Measurements from ENCODE around the gene OR5H2. TPM values are rescaled to one million over a fixed set of nuclear protein-coding genes. Genes with fewer than 3 reads are reported as not detected.
"Not testable (repeated sequence)": the region's sequence is repeated elsewhere in the genome, so short reads cannot be mapped to it uniquely, and the experiment has no call there.

The OR5H2 gene
- total RNA-seq, result not detected

DNA sequence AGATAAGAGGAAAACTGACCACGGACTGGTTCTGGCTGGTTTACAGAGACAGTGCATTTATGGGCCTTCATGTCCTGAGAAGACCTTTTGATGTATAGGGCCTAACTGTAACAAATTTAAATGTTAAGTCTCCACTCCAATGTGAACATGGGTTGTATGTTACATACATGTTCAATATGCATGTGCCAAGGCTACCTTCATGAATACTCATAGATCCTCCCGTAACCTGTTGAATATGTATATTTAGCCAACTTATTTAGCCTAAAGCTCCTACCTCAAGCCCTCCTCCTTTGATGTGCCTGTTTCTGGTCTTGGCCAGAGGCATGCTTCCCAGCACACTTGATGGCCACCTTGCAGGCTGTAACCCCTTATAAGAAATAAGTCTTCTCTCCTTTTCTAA lies at the start of gene OR5H2:
OR5H2 (plus strand) TSS at position 301 of the 400 bp plus-strand sequence. CDS start 398 bp downstream, outside the sequence.
- H3K4me3 ChIP-seq, result no peak within 1 kb of the TSS
- no peaks in the 10 kb centered on the region for H3K9me3 ChIP-seq
- no peaks in the 10 kb centered on the region for H3K27me3 ChIP-seq
- no peaks in the 10 kb centered on the region for H3K36me3 ChIP-seq
- intact Hi-C loops (cut with DNase I; ENCODE audit: low total_unique reads), result no loop called here
- no peak for DNase-seq (ENCODE audit: low spot score in 2 of 2)
- no peak within 1 kb of the TSS for H3K27ac ChIP-seq
- no peak for TF ChIP-seq POLR2A (IDR thresholded peaks at IDR 0.05)
- TF ChIP-seq, protein P1, sequence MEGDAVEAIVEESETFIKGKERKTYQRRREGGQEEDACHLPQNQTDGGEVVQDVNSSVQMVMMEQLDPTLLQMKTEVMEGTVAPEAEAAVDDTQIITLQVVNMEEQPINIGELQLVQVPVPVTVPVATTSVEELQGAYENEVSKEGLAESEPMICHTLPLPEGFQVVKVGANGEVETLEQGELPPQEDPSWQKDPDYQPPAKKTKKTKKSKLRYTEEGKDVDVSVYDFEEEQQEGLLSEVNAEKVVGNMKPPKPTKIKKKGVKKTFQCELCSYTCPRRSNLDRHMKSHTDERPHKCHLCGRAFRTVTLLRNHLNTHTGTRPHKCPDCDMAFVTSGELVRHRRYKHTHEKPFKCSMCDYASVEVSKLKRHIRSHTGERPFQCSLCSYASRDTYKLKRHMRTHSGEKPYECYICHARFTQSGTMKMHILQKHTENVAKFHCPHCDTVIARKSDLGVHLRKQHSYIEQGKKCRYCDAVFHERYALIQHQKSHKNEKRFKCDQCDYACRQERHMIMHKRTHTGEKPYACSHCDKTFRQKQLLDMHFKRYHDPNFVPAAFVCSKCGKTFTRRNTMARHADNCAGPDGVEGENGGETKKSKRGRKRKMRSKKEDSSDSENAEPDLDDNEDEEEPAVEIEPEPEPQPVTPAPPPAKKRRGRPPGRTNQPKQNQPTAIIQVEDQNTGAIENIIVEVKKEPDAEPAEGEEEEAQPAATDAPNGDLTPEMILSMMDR (IDR thresholded peaks at IDR 0.05), result no peak
- TF ChIP-seq POLR2AphosphoS5 (IDR thresholded peaks at IDR 0.05), result no peak
- H3K4me1 ChIP-seq, result no peaks in the 10 kb centered on the region

DNA sequence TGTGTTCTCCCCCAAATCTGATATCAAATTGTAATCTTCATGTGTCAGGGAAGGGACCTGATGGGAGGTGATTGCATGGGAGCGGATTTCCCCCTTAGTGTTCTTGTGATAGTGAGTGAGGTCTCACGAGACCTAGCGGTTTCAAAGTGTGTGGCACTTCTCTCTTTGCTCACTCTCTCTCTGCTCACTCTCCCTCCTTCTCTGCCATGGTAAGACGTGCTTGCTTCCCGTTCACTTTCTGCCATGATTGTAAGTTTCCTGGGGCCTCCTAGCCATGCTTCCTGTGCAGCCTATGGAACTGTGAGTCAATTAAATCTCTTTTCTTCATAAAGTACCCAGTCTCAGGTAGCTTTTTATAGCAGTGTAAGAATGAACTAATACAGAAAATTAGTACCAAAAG lies 48.8 kb upstream of the OR5H2 start:
- H3K4me3 ChIP-seq, result no peak overlapping the region
- H3K9me3 ChIP-seq, result no peaks in the 10 kb centered on the region
- H3K27ac ChIP-seq, result no peak overlapping the region
- TF ChIP-seq POLR2A (IDR thresholded peaks at IDR 0.05), result no peak
- H3K27me3 ChIP-seq, result no peaks in the 10 kb centered on the region
- no peaks in the 10 kb centered on the region for H3K4me1 ChIP-seq
- H3K36me3 ChIP-seq, result no peaks in the 10 kb centered on the region
- intact Hi-C loops (cut with DNase I; ENCODE audit: low total_unique reads), result no loop called here
- DNase-seq (ENCODE audit: low spot score in 2 of 2), result no peak

DNA sequence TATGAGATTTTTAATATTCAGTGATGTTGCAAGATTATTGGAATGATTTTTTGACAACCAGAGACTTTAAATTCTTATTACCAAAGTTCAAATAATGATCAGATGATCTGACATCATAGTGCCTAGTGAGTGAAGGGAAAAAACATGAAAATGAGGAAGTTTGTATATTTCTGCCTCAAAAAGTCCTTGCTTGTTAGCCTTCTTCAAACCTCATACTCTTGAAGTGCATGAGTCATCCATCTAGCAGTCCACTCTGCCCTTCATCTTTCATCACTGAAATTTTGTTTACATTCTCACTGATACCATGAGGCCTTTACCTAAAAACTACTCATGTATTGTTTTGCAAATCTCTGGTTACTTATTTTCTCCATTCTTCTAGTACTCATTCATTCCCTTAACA lies 42.2 kb upstream of the OR5H2 start:
- Histone ChIP-seq H3K36me3 (no peaks in the 10 kb centered on the region), H3K27ac (no peak overlapping the region), H3K9me3 (no peaks in the 10 kb centered on the region), H3K27me3 (no peaks in the 10 kb centered on the region), H3K4me3 (no peak overlapping the region), H3K4me1 (no peaks in the 10 kb centered on the region)
- TF ChIP-seq POLR2AphosphoS5 (IDR thresholded peaks at IDR 0.05) (no peak), POLR2A (IDR thresholded peaks at IDR 0.05) (no peak)
- TF ChIP-seq, protein P1 (IDR thresholded peaks at IDR 0.05), result no peak
- intact Hi-C loops (cut with DNase I; ENCODE audit: low total_unique reads), result no loop called here
- no peak for DNase-seq (ENCODE audit: low spot score in 2 of 2)

DNA sequence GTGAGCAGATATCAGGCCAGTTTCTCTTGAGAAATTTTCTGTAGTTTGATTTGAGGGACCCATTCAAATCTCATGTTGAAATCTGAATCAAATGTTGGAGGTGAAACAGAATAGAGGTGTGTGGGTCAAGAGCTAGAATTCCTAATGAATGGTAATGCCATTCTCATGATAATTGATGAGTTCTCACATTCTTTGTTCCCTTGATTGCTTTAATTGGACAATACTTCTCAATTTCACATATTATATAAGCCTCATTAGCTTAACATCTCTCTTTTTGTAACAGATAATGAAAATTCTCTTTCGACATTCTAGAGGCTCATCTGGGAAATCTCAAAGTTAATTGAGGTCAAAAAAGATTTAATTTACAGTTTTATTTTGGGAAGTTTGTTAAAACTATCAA lies 40.1 kb upstream of the OR5H2 start:
- no peaks in the 10 kb centered on the region for H3K36me3 ChIP-seq
- H3K9me3 ChIP-seq, result no peaks in the 10 kb centered on the region
- no peak for DNase-seq (ENCODE audit: low spot score in 2 of 2)
- H3K4me3 ChIP-seq, result no peak overlapping the region
- H3K27me3 ChIP-seq, result no peaks in the 10 kb centered on the region
- intact Hi-C loops (cut with DNase I; ENCODE audit: low total_unique reads), result no loop called here
- H3K27ac ChIP-seq, result no peak overlapping the region
- H3K4me1 ChIP-seq, result no peaks in the 10 kb centered on the region
- TF ChIP-seq POLR2A (IDR thresholded peaks at IDR 0.05) (no peak), POLR2AphosphoS5 (IDR thresholded peaks at IDR 0.05) (no peak)
- TF ChIP-seq, protein P1 (IDR thresholded peaks at IDR 0.05), result no peak

DNA sequence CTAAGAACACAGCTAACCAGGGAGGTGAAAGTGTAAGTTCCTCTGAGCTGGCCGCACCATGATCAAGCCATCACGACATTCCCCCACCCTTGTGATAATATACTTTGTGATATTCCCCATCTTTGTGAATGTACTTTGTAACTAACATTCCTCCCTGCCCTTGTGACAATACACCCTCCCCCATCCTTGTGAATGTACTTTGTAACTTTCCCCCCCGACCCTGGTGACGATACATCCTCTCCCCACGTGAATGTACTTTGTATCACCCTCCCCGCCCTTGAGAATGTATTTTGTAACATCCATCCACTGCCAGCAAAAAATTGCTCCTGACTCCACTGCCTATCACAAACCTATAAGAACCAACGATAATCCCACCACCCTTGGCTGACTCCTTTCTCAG lies 38.5 kb upstream of the OR5H2 start:
- no peaks in the 10 kb centered on the region for H3K9me3 ChIP-seq
- no peak overlapping the region for H3K4me3 ChIP-seq
- H3K4me1 ChIP-seq, result no peaks in the 10 kb centered on the region
- no peaks in the 10 kb centered on the region for H3K36me3 ChIP-seq
- H3K27me3 ChIP-seq, result no peaks in the 10 kb centered on the region
- intact Hi-C loops (cut with DNase I; ENCODE audit: low total_unique reads), result no loop called here
- no peak for DNase-seq (ENCODE audit: low spot score in 2 of 2)
- TF ChIP-seq POLR2AphosphoS5 (IDR thresholded peaks at IDR 0.05) (no peak), POLR2A (IDR thresholded peaks at IDR 0.05) (no peak)
- TF ChIP-seq, protein P1 (IDR thresholded peaks at IDR 0.05), result no peak
- H3K27ac ChIP-seq, result no peak overlapping the region

DNA sequence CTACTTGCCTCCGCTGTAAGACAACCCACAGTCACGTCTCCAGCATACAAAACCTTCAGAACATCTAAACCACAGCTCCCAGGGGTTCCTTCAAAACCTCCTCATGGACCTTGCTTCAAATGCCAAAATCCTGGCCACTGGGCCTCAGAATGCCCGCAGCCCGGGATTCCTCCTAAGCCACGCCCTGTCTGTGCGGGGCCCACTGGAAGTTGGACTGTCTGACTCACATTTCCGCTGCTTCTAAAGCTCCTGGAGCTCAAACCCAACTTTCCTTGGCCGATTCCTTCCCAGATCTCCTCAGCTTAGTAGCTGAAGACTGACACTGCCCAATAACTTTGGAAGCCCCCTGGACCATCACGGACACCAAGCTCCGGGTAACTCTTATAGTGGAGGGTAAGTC lies 36.2 kb upstream of the OR5H2 start:
- Histone ChIP-seq H3K4me3 (no peak overlapping the region), H3K9me3 (no peaks in the 10 kb centered on the region), H3K4me1 (no peaks in the 10 kb centered on the region), H3K27me3 (no peaks in the 10 kb centered on the region), H3K27ac (no peak overlapping the region), H3K36me3 (no peaks in the 10 kb centered on the region)
- DNase-seq (ENCODE audit: low spot score in 2 of 2), result no peak
- no peak for TF ChIP-seq POLR2A (IDR thresholded peaks at IDR 0.05)
- TF ChIP-seq, protein P1 (IDR thresholded peaks at IDR 0.05), result no peak
- no peak for TF ChIP-seq POLR2AphosphoS5 (IDR thresholded peaks at IDR 0.05)
- intact Hi-C loops (cut with DNase I; ENCODE audit: low total_unique reads), result no loop called here

DNA sequence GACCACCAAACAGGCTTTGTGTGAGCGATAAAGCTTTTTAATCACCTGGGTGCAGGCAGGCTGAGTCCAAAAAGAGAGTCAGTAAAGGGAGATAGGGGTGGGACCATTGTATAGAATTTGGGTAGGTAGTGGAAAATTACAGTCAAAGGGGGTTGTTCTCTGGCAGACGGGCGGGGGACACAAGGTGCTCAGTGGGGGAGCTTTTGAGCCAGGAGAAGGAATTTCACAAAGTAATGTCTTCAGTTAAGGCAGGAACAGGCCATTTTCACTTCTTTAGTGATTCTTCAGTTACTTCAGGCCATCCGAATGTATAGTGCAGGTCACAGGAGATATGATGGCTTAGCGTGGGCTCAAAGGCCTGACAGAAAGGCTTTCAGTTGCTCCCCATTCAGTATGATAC lies 26.3 kb upstream of the OR5H2 start:
- H3K9me3 ChIP-seq; DNase-seq (ENCODE audit: low spot score in 2 of 2); H3K27ac ChIP-seq; H3K4me3 ChIP-seq; intact Hi-C loops (cut with DNase I; ENCODE audit: low total_unique reads); H3K4me1 ChIP-seq; H3K36me3 ChIP-seq; H3K27me3 ChIP-seq: not testable (repeated sequence)

All from breast epithelium (tissue), 4 donors.